GM19397 (cell line): ENCODE results near the gene MAGI1.
A peak's percentile ranks its signal among the peaks of the same experiment; 100 is the strongest.
"Not testable (repeated sequence)": the region's sequence is repeated elsewhere in the genome, so short reads cannot be mapped to it uniquely, and the experiment has no call there.

ENCODE experiments used
- ATAC-seq: cut with Tn5 transposase; IDR thresholded peaks from one replicate; pipeline ENCODE4 v1.9.1; 2021; ENCODE audit warnings: mild to moderate bottlenecking, moderate library complexity; ENCODE audit not compliant: unreplicated experiment

MAGI1 gene

GRCh38 chr3:66038726-66039589, at the start of gene MAGI1:
TSS of gene MAGI1 (minus strand) at chr3:66038918. CDS start at chr3:66038308, 610 bp downstream.
- peak; percentile 63 for ATAC-seq

- no peak for ATAC-seq
Observed at GRCh38 chr3:66083784-66084213, 45.1 kb upstream of the MAGI1 start.

GRCh38 chr3:66083096-66083678, 44.5 kb upstream of the MAGI1 start:
- ATAC-seq, result no peak

- ATAC-seq, result no peak
Observed at GRCh38 chr3:66082679-66083078, 44.0 kb upstream of the MAGI1 start.

GRCh38 chr3:66080167-66080566, 41.4 kb upstream of the MAGI1 start:
- ATAC-seq, result no peak

GRCh38 chr3:66077973-66078372, 39.3 kb upstream of the MAGI1 start:
- ATAC-seq, result no peak

- no peak for ATAC-seq
Observed at GRCh38 chr3:66076861-66077470, 38.2 kb upstream of the MAGI1 start.

GRCh38 chr3:66075281-66075680, 36.6 kb upstream of the MAGI1 start:
- no peak for ATAC-seq

GRCh38 chr3:66073464-66074141, 34.9 kb upstream of the MAGI1 start:
- ATAC-seq, result no peak

- ATAC-seq, result no peak
Observed at GRCh38 chr3:66068255-66068654, 29.5 kb upstream of the MAGI1 start.

GRCh38 chr3:66066963-66067617, 28.4 kb upstream of the MAGI1 start:
- no peak for ATAC-seq

GRCh38 chr3:66055289-66055688, 16.6 kb upstream of the MAGI1 start:
- no peak for ATAC-seq

GRCh38 chr3:66053550-66054094, 14.9 kb upstream of the MAGI1 start:
- ATAC-seq, result no peak

GRCh38 chr3:66052721-66053549, 14.2 kb upstream of the MAGI1 start:
- ATAC-seq, result no peak

GRCh38 chr3:66050821-66051220, 12.1 kb upstream of the MAGI1 start:
- ATAC-seq, result no peak

GRCh38 chr3:66048051-66048395, 9.3 kb upstream of the MAGI1 start:
- ATAC-seq, result no peak

GRCh38 chr3:66047311-66048050, 8.8 kb upstream of the MAGI1 start:
- ATAC-seq, result no peak

- not testable (repeated sequence) for ATAC-seq
Observed at GRCh38 chr3:66046321-66046720, 7.6 kb upstream of the MAGI1 start.

- no peak for ATAC-seq
Observed at GRCh38 chr3:66041828-66042227, 3.1 kb upstream of the MAGI1 start.
